Endothelial cell of umbilical vein (primary cell): ENCODE results near the gene SULF2.

Experiments
- GATA2 ChIP-seq: IDR thresholded peaks from 2 replicates; pipeline ENCODE4 v1.7.0; 2011; ENCODE audit warnings: low read depth, mild to moderate bottlenecking, moderate library complexity, mixed read lengths, low read length; ENCODE audit not compliant: insufficient read length, insufficient read depth
- JUN ChIP-seq: IDR thresholded peaks from 2 replicates; pipeline ENCODE4 v1.6.1; 2011; ENCODE audit warnings: borderline replicate concordance, low read depth; ENCODE audit not compliant: insufficient read length, insufficient read depth
- POLR2A ChIP-seq: IDR thresholded peaks from 2 replicates; pipeline ENCODE4 v1.6.1; 2012; ENCODE audit warnings: low read depth, mild to moderate bottlenecking, control low read depth, low read length
- POLR2AphosphoS5 ChIP-seq: IDR thresholded peaks from 2 replicates; pipeline ENCODE4 v1.6.1; 2012; ENCODE audit warnings: low read depth, mild to moderate bottlenecking, control low read depth, low read length, moderate library complexity; ENCODE audit not compliant: insufficient read depth
- TF ChIP-seq, protein P1 (sequence below), 2 donors: IDR thresholded peaks; 1 replicate in 1 of 2; 2 replicates in 1 of 2; pipeline ENCODE4 v1.5.1; 2011; ENCODE audit warnings: low read length in 2 of 2, mild to moderate bottlenecking in 2 of 2, moderate library complexity in 2 of 2, control low read depth in 1 of 2, inconsistent platforms in 1 of 2, low read depth in 1 of 2; ENCODE audit not compliant: insufficient read depth in 1 of 2; ENCODE audit errors: extremely low read depth in 1 of 2

GRCh38 chr20:47802226-47802920, 17.1 kb upstream of the SULF2 start:
- TF ChIP-seq POLR2A (no peak), JUN (no peak), POLR2AphosphoS5 (no peak), GATA2 (no peak)
- TF ChIP-seq, protein P1, sequence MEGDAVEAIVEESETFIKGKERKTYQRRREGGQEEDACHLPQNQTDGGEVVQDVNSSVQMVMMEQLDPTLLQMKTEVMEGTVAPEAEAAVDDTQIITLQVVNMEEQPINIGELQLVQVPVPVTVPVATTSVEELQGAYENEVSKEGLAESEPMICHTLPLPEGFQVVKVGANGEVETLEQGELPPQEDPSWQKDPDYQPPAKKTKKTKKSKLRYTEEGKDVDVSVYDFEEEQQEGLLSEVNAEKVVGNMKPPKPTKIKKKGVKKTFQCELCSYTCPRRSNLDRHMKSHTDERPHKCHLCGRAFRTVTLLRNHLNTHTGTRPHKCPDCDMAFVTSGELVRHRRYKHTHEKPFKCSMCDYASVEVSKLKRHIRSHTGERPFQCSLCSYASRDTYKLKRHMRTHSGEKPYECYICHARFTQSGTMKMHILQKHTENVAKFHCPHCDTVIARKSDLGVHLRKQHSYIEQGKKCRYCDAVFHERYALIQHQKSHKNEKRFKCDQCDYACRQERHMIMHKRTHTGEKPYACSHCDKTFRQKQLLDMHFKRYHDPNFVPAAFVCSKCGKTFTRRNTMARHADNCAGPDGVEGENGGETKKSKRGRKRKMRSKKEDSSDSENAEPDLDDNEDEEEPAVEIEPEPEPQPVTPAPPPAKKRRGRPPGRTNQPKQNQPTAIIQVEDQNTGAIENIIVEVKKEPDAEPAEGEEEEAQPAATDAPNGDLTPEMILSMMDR (IDR thresholded peaks at IDR 0.05; ENCODE audit: extremely low read depth in 1 of 2, insufficient read depth in 1 of 2, low read depth in 1 of 2, low read length in 2 of 2): no peak
